ENCODE data around the gene MPP7.
A peak's percentile ranks its signal among the peaks of the same experiment; 100 is the strongest.

Gene MPP7

DNA sequence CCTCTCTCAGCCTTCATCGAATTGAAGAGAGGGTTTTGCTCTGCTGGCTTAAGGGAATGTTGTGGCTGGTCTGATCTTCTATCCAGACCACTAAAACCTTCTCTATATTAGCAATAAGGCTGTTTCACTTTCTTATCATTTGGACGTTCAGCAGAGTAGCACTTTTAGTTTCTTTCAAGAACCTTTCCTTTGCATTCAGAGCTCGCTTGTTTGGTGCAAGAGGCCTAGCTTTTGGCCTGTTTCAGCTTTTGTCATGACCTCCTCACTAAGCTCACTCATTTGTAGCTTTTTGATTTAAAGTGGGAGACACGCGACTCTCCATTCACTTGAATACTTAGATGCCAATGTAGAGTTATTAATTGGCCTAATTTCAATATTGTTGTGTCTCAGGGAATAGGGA, 3.9 kb downstream of the MPP7 start:
- no peak for DNase-seq (ENCODE audit: low read depth in 1 of 2, low spot score in 1 of 2)
- no peak for TF ChIP-seq JUND (IDR thresholded peaks at IDR 0.05; ENCODE audit: low read depth)
- in situ Hi-C loops (cut with HindIII; ENCODE audit: low pct_unique_long_range_greater_than_20kb, low sequenced_read_pairs) = no loop called here

- in situ Hi-C loops (cut with HindIII; ENCODE audit: low pct_unique_long_range_greater_than_20kb, low sequenced_read_pairs) = no loop called here
- DNase-seq (ENCODE audit: low read depth in 1 of 2, low spot score in 1 of 2) = no peak
- no peak for TF ChIP-seq JUND (IDR thresholded peaks at IDR 0.05; ENCODE audit: low read depth)
These were observed 6.8 kb downstream of the MPP7 start for GRCh38 chr10:28296023-28296422.

GRCh38 chr10:28295336-28295735, 7.5 kb downstream of the MPP7 start:
- in situ Hi-C loops (cut with HindIII; ENCODE audit: low pct_unique_long_range_greater_than_20kb, low sequenced_read_pairs) = no loop called here
- TF ChIP-seq JUND (IDR thresholded peaks at IDR 0.05; ENCODE audit: low read depth) = no peak
- no peak for DNase-seq (ENCODE audit: low read depth in 1 of 2, low spot score in 1 of 2)

GRCh38 chr10:28294809-28295208, 8.1 kb downstream of the MPP7 start:
- in situ Hi-C loops (cut with HindIII; ENCODE audit: low pct_unique_long_range_greater_than_20kb, low sequenced_read_pairs) = no loop called here
- DNase-seq (ENCODE audit: low read depth in 1 of 2, low spot score in 1 of 2) = no peak

DNA sequence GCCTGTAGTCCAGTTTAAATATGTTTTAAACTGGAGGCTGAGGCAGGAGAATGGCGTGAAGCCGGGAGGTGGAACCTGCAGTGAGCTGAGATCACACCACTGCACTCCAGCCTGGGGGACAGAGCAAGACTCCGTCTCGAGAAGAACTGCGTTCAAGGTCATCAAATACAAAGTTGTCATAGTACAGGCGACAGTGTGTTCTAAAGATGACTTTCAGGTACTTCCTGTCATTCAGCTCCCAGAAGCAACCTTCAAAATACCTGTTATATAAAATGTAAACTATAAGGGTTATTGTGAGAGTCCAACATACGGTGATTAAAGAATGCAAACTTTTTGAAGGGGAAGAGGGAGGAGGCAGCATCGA, 8.7 kb downstream of the MPP7 start:
- in situ Hi-C loops (cut with HindIII; ENCODE audit: low pct_unique_long_range_greater_than_20kb, low sequenced_read_pairs) = no loop called here
- no peak for TF ChIP-seq JUND (IDR thresholded peaks at IDR 0.05; ENCODE audit: low read depth)

More at GRCh38 chr10:28294809-28295208, 8.1 kb downstream of the MPP7 start:
- no peak for TF ChIP-seq JUND (IDR thresholded peaks at IDR 0.05; ENCODE audit: low read depth)

GRCh38 chr10:28293236-28294168, 9.4 kb downstream of the MPP7 start:
- in situ Hi-C loops (cut with HindIII; ENCODE audit: low pct_unique_long_range_greater_than_20kb, low sequenced_read_pairs) = no loop called here
- peak in 1 of 2 experiments; percentile 68 for DNase-seq (ENCODE audit: low read depth in 1 of 2, low spot score in 1 of 2)
- no peak for TF ChIP-seq JUND (IDR thresholded peaks at IDR 0.05; ENCODE audit: low read depth)

More for the DNA sequence above, 8.7 kb downstream of the MPP7 start:
- no peak for DNase-seq (ENCODE audit: low read depth in 1 of 2, low spot score in 1 of 2)

DNA sequence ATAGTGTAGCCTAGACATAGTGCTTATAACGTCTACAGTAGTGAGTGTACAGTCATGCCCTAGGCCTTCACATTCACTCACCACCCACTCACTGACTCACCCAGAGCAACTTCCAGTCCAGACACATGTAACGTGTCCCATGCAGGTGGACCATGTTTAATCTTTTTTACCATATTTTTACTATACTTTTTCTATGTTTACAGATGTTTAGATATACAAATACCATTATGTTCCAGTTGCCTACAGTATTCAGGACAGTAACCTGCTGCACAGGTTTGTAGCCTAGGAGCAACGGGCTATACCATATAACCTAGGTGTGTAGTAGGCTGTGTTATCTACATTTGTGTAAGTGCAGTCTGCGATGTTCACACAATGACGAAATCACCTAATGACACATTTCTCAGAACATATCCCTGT, 11.0 kb downstream of the MPP7 start:
- in situ Hi-C loops (cut with HindIII; ENCODE audit: low pct_unique_long_range_greater_than_20kb, low sequenced_read_pairs) = no loop called here
- TF ChIP-seq JUND (IDR thresholded peaks at IDR 0.05; ENCODE audit: low read depth) = no peak
- DNase-seq (ENCODE audit: low read depth in 1 of 2, low spot score in 1 of 2) = peak in 1 of 2 experiments; percentile 60

GRCh38 chr10:28285816-28286215, 17.0 kb downstream of the MPP7 start:
- no peak for DNase-seq (ENCODE audit: low read depth in 1 of 2, low spot score in 1 of 2)
- in situ Hi-C loops (cut with HindIII; ENCODE audit: low pct_unique_long_range_greater_than_20kb, low sequenced_read_pairs) = no loop called here
- no peak for TF ChIP-seq JUND (IDR thresholded peaks at IDR 0.05; ENCODE audit: low read depth)

- peak; percentile 72 for TF ChIP-seq JUND (IDR thresholded peaks at IDR 0.05; ENCODE audit: low read depth)
- peak; percentile 26 to 95 for DNase-seq (ENCODE audit: low read depth in 1 of 2, low spot score in 1 of 2)
- in situ Hi-C loops (cut with HindIII; ENCODE audit: low pct_unique_long_range_greater_than_20kb, low sequenced_read_pairs) = no loop called here
These were observed 18.7 kb downstream of the MPP7 start for GRCh38 chr10:28284126-28284525.

GRCh38 chr10:28283251-28283650, 19.6 kb downstream of the MPP7 start:
- TF ChIP-seq JUND (IDR thresholded peaks at IDR 0.05; ENCODE audit: low read depth) = no peak
- in situ Hi-C loops (cut with HindIII; ENCODE audit: low pct_unique_long_range_greater_than_20kb, low sequenced_read_pairs) = no loop called here
- DNase-seq (ENCODE audit: low read depth in 1 of 2, low spot score in 1 of 2) = peak in 1 of 2 experiments; percentile 75

GRCh38 chr10:28282336-28282735, 20.5 kb downstream of the MPP7 start:
- no peak for DNase-seq (ENCODE audit: low read depth in 1 of 2, low spot score in 1 of 2)
- in situ Hi-C loops (cut with HindIII; ENCODE audit: low pct_unique_long_range_greater_than_20kb, low sequenced_read_pairs) = no loop called here
- no peak for TF ChIP-seq JUND (IDR thresholded peaks at IDR 0.05; ENCODE audit: low read depth)

DNA sequence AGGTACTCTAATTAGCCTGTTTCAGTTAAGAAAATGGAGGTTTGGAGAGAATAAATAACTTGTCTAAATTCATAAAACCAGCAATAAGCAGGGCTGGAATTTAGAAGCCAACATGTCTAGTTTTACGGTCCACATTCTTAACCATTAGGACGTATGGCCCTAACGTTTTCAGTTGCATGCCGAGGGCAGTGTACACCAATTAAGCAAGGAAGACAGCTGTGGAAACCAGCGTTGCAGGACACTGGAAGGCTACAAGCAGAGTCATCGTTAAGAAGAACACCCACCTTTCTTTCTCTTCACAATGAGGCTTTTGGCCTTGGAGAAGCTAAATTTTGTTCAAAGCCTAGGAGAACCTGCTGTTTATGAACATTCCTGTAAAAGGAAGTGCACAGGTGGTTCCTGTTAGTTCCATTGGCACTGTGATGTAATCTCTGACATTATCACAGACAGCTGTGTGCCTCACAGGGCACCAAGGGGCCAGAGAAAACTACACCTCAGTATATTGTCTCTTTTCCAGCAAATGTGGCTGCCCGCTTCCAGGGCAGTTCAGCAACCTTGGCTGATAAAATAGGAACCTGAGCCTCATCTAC, 21.0 kb downstream of the MPP7 start:
- in situ Hi-C loops (cut with HindIII; ENCODE audit: low pct_unique_long_range_greater_than_20kb, low sequenced_read_pairs) = no loop called here
- DNase-seq (ENCODE audit: low read depth in 1 of 2, low spot score in 1 of 2) = no peak
- no peak for TF ChIP-seq JUND (IDR thresholded peaks at IDR 0.05; ENCODE audit: low read depth)

DNA sequence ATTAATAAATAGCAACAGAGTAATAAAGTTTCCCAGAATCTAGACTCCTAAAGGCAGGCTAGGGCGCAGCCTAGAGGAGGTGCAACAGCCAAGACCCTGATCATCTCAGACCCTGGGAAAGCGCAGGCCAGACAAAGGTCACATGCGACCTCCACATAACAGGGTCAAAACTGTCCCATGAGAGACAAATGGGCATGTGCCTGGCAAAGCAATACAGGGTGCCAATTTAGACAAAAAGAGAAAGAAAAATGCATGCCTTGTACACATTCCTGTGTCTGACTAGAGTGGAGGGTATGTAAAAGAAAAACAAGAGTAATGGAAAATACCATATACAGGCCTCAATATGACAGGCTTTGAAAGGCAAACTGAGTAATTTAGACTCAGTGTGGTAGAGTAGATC, 22.2 kb downstream of the MPP7 start:
- TF ChIP-seq JUND (IDR thresholded peaks at IDR 0.05; ENCODE audit: low read depth) = no peak
- no peak for DNase-seq (ENCODE audit: low read depth in 1 of 2, low spot score in 1 of 2)
- in situ Hi-C loops (cut with HindIII; ENCODE audit: low pct_unique_long_range_greater_than_20kb, low sequenced_read_pairs) = no loop called here

All from T47D (cell line).